CD14-positive monocyte (primary cell): Measurements from ENCODE around the gene HOXD11. TPM values are rescaled to one million over a fixed set of nuclear protein-coding genes. Genes with fewer than 3 reads are reported as not detected.

ENCODE experiments used
- DNase-seq, 3 donors: peaks; one replicate each; pipeline ENCODE4 v3.0.0-alpha.2; 2011 to 2022
- H2AFZ ChIP-seq: 2 replicates; pipeline ENCODE4 v1.6.0; 2012; ENCODE audit warnings: mild to moderate bottlenecking, low read depth, low read length, inconsistent platforms; ENCODE audit not compliant: insufficient read depth, poor library complexity, severe bottlenecking
- H3K27ac ChIP-seq, 2 donors: 1 replicate in 1 of 2; 2 replicates in 1 of 2; pipeline ENCODE4 v1.5.1; 2012 to 2013; ENCODE audit warnings: low read length in 2 of 2, control low read depth in 1 of 2, inconsistent platforms in 1 of 2, low read depth in 1 of 2, mild to moderate bottlenecking in 1 of 2
- H3K27me3 ChIP-seq, 2 donors: one replicate each; pipeline versions ENCODE4 v1.6.0 to v1.6.1; 2011 to 2013; ENCODE audit warnings: low read length in 2 of 2; ENCODE audit not compliant: control insufficient read depth in 2 of 2, insufficient read depth in 2 of 2
- H3K36me3 ChIP-seq, 2 donors: replicated peaks in 1 of 2; 1 replicate in 1 of 2; 2 replicates in 1 of 2; pipeline versions ENCODE4 v1.5.1 to v1.6.1; 2012 to 2013; ENCODE audit warnings: low read length in 2 of 2, control low read depth in 1 of 2, inconsistent platforms in 1 of 2, mild to moderate bottlenecking in 1 of 2; ENCODE audit not compliant: insufficient read depth in 2 of 2, control insufficient read depth in 1 of 2
- H3K4me1 ChIP-seq, 2 donors: 1 replicate in 1 of 2; 2 replicates in 1 of 2; pipeline versions ENCODE4 v1.5.1 to v1.6.1; 2012 to 2013; ENCODE audit warnings: low read length in 2 of 2, control low read depth in 1 of 2, inconsistent platforms in 1 of 2, mild to moderate bottlenecking in 1 of 2, moderate library complexity in 1 of 2; ENCODE audit not compliant: insufficient read depth in 2 of 2, control insufficient read depth in 1 of 2
- H3K4me2 ChIP-seq: replicated peaks from 2 replicates; pipeline ENCODE3; 2012; ENCODE audit warnings: low read length, moderate library complexity, mild to moderate bottlenecking; ENCODE audit not compliant: poor library complexity, severe bottlenecking; ENCODE audit errors: extremely low read depth
- H3K4me3 ChIP-seq, 3 experiments: fragments of 200-600 bp in 1 of 3; sonication (generic) in 1 of 3; replicated peaks in 1 of 3; 1 replicate in 2 of 3; 2 replicates in 1 of 3; pipeline ENCODE4 v1.5.1; 2011 to 2013; ENCODE audit warnings: low read length in 3 of 3, mild to moderate bottlenecking in 3 of 3, control low read depth in 2 of 3, low read depth in 2 of 3, inconsistent platforms in 1 of 3, moderate library complexity in 1 of 3
- H3K79me2 ChIP-seq: 2 replicates; pipeline ENCODE4 v1.6.0; 2012; ENCODE audit warnings: mild to moderate bottlenecking, control low read depth, inconsistent platforms, low read length, moderate library complexity; ENCODE audit not compliant: insufficient read depth
- H3K9ac ChIP-seq: 2 replicates; pipeline ENCODE4 v1.6.0; 2017; ENCODE audit warnings: low read length, mild to moderate bottlenecking; ENCODE audit not compliant: insufficient read depth, poor library complexity, severe bottlenecking
- H3K9me3 ChIP-seq, 2 donors: replicated peaks in 1 of 2; 1 replicate in 1 of 2; 2 replicates in 1 of 2; pipeline versions ENCODE4 v1.5.1 to v1.6.1; 2012 to 2013; ENCODE audit warnings: low read length in 2 of 2, control low read depth in 1 of 2; ENCODE audit not compliant: control insufficient read depth in 1 of 2, insufficient read depth in 1 of 2
- H4K20me1 ChIP-seq: 2 replicates; pipeline ENCODE4 v1.6.0; 2012; ENCODE audit warnings: mild to moderate bottlenecking, low read length, control low read depth, moderate library complexity; ENCODE audit not compliant: insufficient read depth
- H3K27ac Mint-ChIP-seq, 7 donors: one replicate each; pipeline ENCODE4 v1.8.0; 2020; ENCODE audit warnings: mild to moderate bottlenecking in 7 of 7, mixed read lengths in 7 of 7, moderate library complexity in 6 of 7, inconsistent platforms in 2 of 7
- H3K27me3 Mint-ChIP-seq, 3 donors: one replicate each; pipeline ENCODE4 v1.8.0; 2021 to 2022; ENCODE audit warnings: low read depth in 3 of 3, mild to moderate bottlenecking in 3 of 3, mixed read lengths in 3 of 3, moderate library complexity in 3 of 3, inconsistent platforms in 1 of 3
- H3K36me3 Mint-ChIP-seq, 2 donors: one replicate each; pipeline ENCODE4 v1.8.0; 2020; ENCODE audit warnings: mixed read lengths in 2 of 2, inconsistent platforms in 1 of 2, mild to moderate bottlenecking in 1 of 2
- H3K4me1 Mint-ChIP-seq: one replicate; pipeline ENCODE4 v1.8.0; 2020; ENCODE audit warnings: mild to moderate bottlenecking, mixed read lengths
- H3K4me3 Mint-ChIP-seq, 2 donors: one replicate each; pipeline ENCODE4 v1.8.0; 2020; ENCODE audit warnings: mild to moderate bottlenecking in 2 of 2, mixed read lengths in 2 of 2, moderate library complexity in 1 of 2
- H3K9me3 Mint-ChIP-seq, 7 donors: one replicate each; pipeline ENCODE4 v1.8.0; 2020 to 2022; ENCODE audit warnings: mixed read lengths in 7 of 7, mild to moderate bottlenecking in 6 of 7, moderate library complexity in 6 of 7, inconsistent platforms in 2 of 7
- WGBS: methylation state at CpG from one replicate; pipeline ENCODE4 v1.1.5; 2013; ENCODE audit warnings: missing lambda C conversion rate; ENCODE audit not compliant: insufficient coverage; 5-methylcytosine and 5-hydroxymethylcytosine counted together
- intact Hi-C, 2 donors: fragments of 100-400 bp; cut with micrococcal nuclease; formaldehyde crosslinking; loops; one replicate each; pipeline versions ENCODE4 v1.15.0 to v1.15.1; 2023
- polyA plus RNA-seq, 3 donors: library from polyadenylated mRNA; depleted of rRNA in 1 of 3; unstranded in 2 of 3; stranded (reverse) in 1 of 3; fragments of 300-500 nt in 2 of 3; fragments of >200 nt in 1 of 3; fragmentation: Illumina TruSeq in 2 of 3; gene quantifications; 1 replicate in 2 of 3; 2 replicates in 1 of 3; pipeline ENCODE4 v1.2.3, GENCODE V29; 2012 to 2021
- TF ChIP-seq, protein P1 (sequence below): fragments of 200-600 bp; IDR thresholded peaks from one replicate; pipeline ENCODE4 v1.8.0; 2022; ENCODE audit warnings: antibody characterized with exemption, mild to moderate bottlenecking

HOXD11 gene
- polyA plus RNA-seq, 3 donors: not detected

DNA sequence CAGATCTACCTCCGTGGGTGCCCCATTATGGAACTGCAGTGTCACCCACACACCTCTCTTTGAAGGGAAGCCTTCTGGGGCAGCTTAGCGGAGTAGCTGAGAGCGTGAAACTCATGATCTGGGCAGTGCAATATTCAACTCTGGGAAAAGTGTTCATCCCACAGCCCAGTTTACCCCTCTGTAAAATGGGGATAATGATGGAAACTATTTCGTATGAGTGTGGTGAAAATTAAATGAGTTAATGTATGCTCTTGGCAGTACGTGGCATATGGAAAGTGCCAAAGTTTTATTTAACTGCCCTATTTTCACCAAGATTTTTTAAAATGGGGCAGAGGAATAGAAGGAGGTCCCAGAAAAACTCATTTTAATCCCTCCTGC, 34.8 kb upstream of the HOXD11 start:
- no peak overlapping the region for H3K9ac ChIP-seq
- peak overlapping the region in 1 of 2 donors; percentile 63 for H3K4me3 Mint-ChIP-seq
- no peak overlapping the region for H3K27ac ChIP-seq
- no peaks in the 10 kb centered on the region for H3K79me2 ChIP-seq
- peaks cover 4 to 5% of the 10 kb centered on the region in 2 donors for H3K4me1 ChIP-seq
- no peaks in the 10 kb centered on the region for H4K20me1 ChIP-seq
- no peak overlapping the region for H3K4me3 ChIP-seq
- WGBS: 0% methylated on average over 1 of the region's 5 CpGs
- DNase-seq: no peak
- H3K9me3 Mint-ChIP-seq: peaks cover 0 to 45% (median 19%) of the 10 kb centered on the region in 7 donors
- H2AFZ ChIP-seq: no peak overlapping the region
- peaks cover 95 to 99% (median 99%) of the 10 kb centered on the region in 3 donors for H3K27me3 Mint-ChIP-seq
- H3K27ac Mint-ChIP-seq: no peak overlapping the region
- peaks cover 99 to 100% of the 10 kb centered on the region in 2 donors for H3K27me3 ChIP-seq
- H3K4me2 ChIP-seq: no peak overlapping the region
- H3K9me3 ChIP-seq: peaks cover 7 to 51% of the 10 kb centered on the region in 2 donors
- intact Hi-C loops: no loop called here
- H3K4me1 Mint-ChIP-seq: peaks cover 22% of the 10 kb centered on the region
- peaks cover 4 to 6% of the 10 kb centered on the region in 2 donors for H3K36me3 Mint-ChIP-seq
- TF ChIP-seq, protein P1, sequence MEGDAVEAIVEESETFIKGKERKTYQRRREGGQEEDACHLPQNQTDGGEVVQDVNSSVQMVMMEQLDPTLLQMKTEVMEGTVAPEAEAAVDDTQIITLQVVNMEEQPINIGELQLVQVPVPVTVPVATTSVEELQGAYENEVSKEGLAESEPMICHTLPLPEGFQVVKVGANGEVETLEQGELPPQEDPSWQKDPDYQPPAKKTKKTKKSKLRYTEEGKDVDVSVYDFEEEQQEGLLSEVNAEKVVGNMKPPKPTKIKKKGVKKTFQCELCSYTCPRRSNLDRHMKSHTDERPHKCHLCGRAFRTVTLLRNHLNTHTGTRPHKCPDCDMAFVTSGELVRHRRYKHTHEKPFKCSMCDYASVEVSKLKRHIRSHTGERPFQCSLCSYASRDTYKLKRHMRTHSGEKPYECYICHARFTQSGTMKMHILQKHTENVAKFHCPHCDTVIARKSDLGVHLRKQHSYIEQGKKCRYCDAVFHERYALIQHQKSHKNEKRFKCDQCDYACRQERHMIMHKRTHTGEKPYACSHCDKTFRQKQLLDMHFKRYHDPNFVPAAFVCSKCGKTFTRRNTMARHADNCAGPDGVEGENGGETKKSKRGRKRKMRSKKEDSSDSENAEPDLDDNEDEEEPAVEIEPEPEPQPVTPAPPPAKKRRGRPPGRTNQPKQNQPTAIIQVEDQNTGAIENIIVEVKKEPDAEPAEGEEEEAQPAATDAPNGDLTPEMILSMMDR: no peak
- no peaks in the 10 kb centered on the region for H3K36me3 ChIP-seq

DNA sequence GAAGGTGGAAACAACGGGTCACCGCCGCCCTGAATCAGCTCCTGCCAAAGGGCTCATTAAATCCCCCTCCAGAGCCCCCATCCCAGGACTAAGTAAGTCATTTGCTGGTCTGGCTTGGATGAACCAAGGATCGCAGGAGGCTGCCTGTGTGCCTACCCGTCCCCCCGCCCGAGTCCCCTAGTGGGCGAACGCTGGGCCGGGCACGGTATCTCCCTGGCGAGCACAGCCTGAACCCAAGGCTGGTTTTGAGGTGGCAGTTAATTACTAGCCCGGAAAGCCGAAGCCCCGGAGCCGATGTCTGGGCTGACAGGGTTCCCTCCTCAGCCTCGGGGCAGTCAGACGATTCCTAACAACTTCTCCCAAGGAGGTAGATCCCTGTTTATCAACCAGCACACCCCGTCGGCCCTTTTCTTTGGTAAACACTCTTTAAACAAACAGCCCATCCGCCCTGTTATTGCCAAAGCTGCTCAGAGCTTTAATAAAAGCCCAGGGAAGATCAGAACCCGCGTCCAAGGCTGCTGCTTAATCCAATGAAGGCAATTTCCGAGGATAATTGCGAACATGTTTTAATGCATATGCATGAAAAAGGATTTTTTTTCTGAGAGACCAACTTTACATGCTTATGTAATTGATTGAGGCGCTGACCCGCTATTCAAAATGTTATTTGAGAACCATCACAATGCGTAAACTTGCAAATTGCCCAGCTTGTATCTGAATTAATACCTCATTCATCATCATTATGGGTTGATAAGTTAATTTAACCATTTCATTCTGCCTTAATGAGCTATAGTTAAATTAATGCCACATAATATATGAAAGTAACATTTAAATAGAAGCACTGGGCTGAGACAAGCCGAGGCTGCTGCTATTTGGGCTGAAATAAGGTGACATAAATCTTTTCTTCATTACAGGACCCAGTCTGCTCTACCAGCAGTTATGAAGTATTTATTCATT, 33.9 kb upstream of the HOXD11 start:
- Histone ChIP-seq H2AFZ (no peak overlapping the region), H3K36me3 (no peaks in the 10 kb centered on the region), H3K9ac (no peak overlapping the region), H4K20me1 (no peaks in the 10 kb centered on the region), H3K4me3 (no peak overlapping the region), H3K79me2 (no peaks in the 10 kb centered on the region), H3K27ac (no peak overlapping the region), H3K4me2 (no peak overlapping the region), H3K9me3 (peaks cover 7 to 46% of the 10 kb centered on the region in 2 donors), H3K4me1 (no peaks in the 10 kb centered on the region), H3K27me3 (peaks cover 97 to 100% of the 10 kb centered on the region in 2 donors)
- TF ChIP-seq, protein P1: no peak
- Mint-ChIP-seq H3K9me3 (peaks cover 0 to 36% (median 17%) of the 10 kb centered on the region in 7 donors), H3K4me3 (peak overlapping the region in 1 of 2 donors; percentile 39), H3K36me3 (peaks cover 4 to 6% of the 10 kb centered on the region in 2 donors), H3K27me3 (peaks cover 89 to 97% (median 96%) of the 10 kb centered on the region in 3 donors), H3K4me1 (peaks cover 17% of the 10 kb centered on the region), H3K27ac (no peak overlapping the region)
- intact Hi-C loops: no loop called here
- WGBS: 3% methylated on average over 20 of the region's 29 CpGs
- DNase-seq: no peak
